Smooth muscle cell (in vitro differentiated cells): ENCODE results near the gene SIPA1L3. TPM values are rescaled to one million over a fixed set of nuclear protein-coding genes. Genes with fewer than 3 reads are reported as not detected.

Source experiments
- DNase-seq: peaks from one replicate; lab custom pipeline; 2025; ENCODE audit not compliant: unreplicated experiment; lab: John Stamatoyannopoulos, UW
- H2AFZ ChIP-seq: fragments of 200-600 bp; sonication (generic); 2 replicates; pipeline ENCODE4 v1.6.0; 2016; ENCODE audit warnings: antibody characterized with exemption, low read depth, mild to moderate bottlenecking
- H3F3A ChIP-seq: fragments of 200-600 bp; sonication (generic); 2 replicates; pipeline ENCODE4 v1.6.0; 2017; ENCODE audit warnings: antibody characterized with exemption, low read depth
- H3K27ac ChIP-seq: fragments of 200-600 bp; sonication (generic); 2 replicates; pipeline ENCODE4 v1.5.1; 2016; ENCODE audit warnings: low read depth, mild to moderate bottlenecking
- H3K27me3 ChIP-seq: fragments of 200-600 bp; sonication (generic); 2 replicates; pipeline ENCODE4 v1.6.1; 2016; ENCODE audit warnings: low read depth, mild to moderate bottlenecking
- H3K36me3 ChIP-seq: fragments of 200-600 bp; sonication (generic); 2 replicates; pipeline ENCODE4 v1.5.1; 2016; ENCODE audit warnings: low read depth
- H3K4me1 ChIP-seq: fragments of 200-600 bp; sonication (generic); 2 replicates; pipeline ENCODE4 v1.5.1; 2016; ENCODE audit warnings: low read depth
- H3K4me2 ChIP-seq: fragments of 200-600 bp; sonication (generic); 2 replicates; pipeline ENCODE4 v1.6.0; 2016; ENCODE audit warnings: mild to moderate bottlenecking
- H3K4me3 ChIP-seq: fragments of 200-600 bp; sonication (generic); 2 replicates; pipeline ENCODE4 v1.5.1; 2016; ENCODE audit warnings: mild to moderate bottlenecking
- H3K79me2 ChIP-seq: fragments of 200-600 bp; sonication (generic); 2 replicates; pipeline ENCODE4 v1.6.0; 2016; ENCODE audit warnings: low read depth, mild to moderate bottlenecking
- H3K9ac ChIP-seq: fragments of 200-600 bp; sonication (generic); 2 replicates; pipeline ENCODE4 v1.6.0; 2016; ENCODE audit warnings: low read depth
- H3K9me3 ChIP-seq: fragments of 200-600 bp; sonication (generic); replicated peaks from 2 replicates; pipeline ENCODE4 v1.5.1; 2016; ENCODE audit warnings: low read depth
- H4K20me1 ChIP-seq: fragments of 200-600 bp; sonication (generic); 2 replicates; pipeline ENCODE4 v1.6.0; 2016; ENCODE audit warnings: low read depth
- WGBS: methylation state at CpG from one replicate; pipeline ENCODE4 v1.1.7; 2016; ENCODE audit warnings: low lambda C conversion rate; 5-methylcytosine and 5-hydroxymethylcytosine counted together
- polyA plus RNA-seq: library from polyadenylated mRNA; unstranded; fragments of >200 nt; fragmentation: Nextera tagmentation; extraction: Ambion mirVana; gene quantifications from 2 replicates; pipeline ENCODE4 v1.2.1, GENCODE V29; 2016
- total RNA-seq: library from RNA; depleted of rRNA; stranded (reverse); fragments of >200 nt; gene quantifications from 2 replicates; pipeline ENCODE4 v1.2.3, GENCODE V29; 2014
- TF ChIP-seq, protein P1 (sequence below): fragments of 200-600 bp; sonication (generic); IDR thresholded peaks from 2 replicates; pipeline ENCODE4 v1.5.1; 2017; ENCODE audit warnings: borderline replicate concordance, mild to moderate bottlenecking, antibody characterized with exemption; ENCODE audit not compliant: insufficient read depth, poor library complexity, severe bottlenecking

SIPA1L3 gene
- total and polyA plus RNA-seq, 2 experiments from 2014 or later: 6.5 to 7.6 TPM

DNA sequence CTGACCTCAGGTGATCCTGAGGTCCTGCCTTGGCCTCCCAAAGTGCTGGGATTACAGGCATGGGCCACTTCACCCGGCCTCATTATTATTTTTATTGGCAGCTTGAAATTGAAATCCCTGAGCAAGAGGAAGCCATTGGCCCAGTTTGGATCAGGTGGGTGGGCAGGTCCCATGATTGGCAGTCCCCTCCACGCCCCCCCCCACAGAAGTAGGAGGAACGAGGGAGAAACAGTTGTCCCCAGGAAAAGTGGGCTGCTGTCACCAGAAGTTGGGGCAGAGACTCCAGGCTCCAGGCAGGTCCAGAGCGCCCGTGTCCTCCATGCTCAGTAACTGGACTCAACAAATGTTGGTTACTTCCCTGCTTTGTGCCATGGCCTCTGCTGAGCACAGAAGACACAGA, 70.4 kb downstream of the SIPA1L3 start:
- Histone ChIP-seq H3K27ac (no peak overlapping the region), H3K9ac (no peak overlapping the region), H3K79me2 (no peaks in the 10 kb centered on the region), H3K4me3 (no peak overlapping the region), H3K4me2 (no peak overlapping the region), H3K36me3 (no peaks in the 10 kb centered on the region), H3K9me3 (no peaks in the 10 kb centered on the region), H2AFZ (no peak overlapping the region), H3K27me3 (no peaks in the 10 kb centered on the region), H4K20me1 (peaks cover 10% of the 10 kb centered on the region), H3K4me1 (peaks cover 20% of the 10 kb centered on the region), H3F3A (no peaks in the 10 kb centered on the region)
- DNase-seq: no peak
- 93% methylated on average over 5 of the region's 5 CpGs for WGBS
- TF ChIP-seq, protein P1, sequence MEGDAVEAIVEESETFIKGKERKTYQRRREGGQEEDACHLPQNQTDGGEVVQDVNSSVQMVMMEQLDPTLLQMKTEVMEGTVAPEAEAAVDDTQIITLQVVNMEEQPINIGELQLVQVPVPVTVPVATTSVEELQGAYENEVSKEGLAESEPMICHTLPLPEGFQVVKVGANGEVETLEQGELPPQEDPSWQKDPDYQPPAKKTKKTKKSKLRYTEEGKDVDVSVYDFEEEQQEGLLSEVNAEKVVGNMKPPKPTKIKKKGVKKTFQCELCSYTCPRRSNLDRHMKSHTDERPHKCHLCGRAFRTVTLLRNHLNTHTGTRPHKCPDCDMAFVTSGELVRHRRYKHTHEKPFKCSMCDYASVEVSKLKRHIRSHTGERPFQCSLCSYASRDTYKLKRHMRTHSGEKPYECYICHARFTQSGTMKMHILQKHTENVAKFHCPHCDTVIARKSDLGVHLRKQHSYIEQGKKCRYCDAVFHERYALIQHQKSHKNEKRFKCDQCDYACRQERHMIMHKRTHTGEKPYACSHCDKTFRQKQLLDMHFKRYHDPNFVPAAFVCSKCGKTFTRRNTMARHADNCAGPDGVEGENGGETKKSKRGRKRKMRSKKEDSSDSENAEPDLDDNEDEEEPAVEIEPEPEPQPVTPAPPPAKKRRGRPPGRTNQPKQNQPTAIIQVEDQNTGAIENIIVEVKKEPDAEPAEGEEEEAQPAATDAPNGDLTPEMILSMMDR: no peak

DNA sequence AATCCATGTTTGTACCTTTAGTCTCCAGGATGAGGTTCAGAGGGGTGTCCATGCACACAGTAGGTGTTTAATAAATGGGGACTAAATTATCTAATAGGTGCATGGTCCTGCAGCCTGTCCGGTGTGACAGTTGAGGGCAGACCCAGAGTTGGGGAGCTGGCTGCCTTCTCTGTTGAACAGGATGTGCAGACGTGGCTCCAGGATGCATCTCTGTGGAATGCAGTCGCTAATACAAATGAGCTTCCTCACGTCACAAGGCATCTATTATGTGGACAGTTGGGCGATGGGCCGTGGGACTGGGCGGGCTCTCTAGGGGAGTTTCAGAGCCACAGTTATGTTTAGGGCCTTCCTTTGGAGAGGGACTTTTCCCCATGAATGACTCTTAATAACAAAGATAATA, 71.0 kb downstream of the SIPA1L3 start:
- no peaks in the 10 kb centered on the region for H3K79me2 ChIP-seq
- 65% methylated on average over 7 of the region's 7 CpGs for WGBS
- no peak overlapping the region for H2AFZ ChIP-seq

GRCh38 chr19:37979547-37980082, 72.6 kb downstream of the SIPA1L3 start:
- H3K9me3 ChIP-seq: no peaks in the 10 kb centered on the region
- H3K4me2 ChIP-seq: no peak overlapping the region
- DNase-seq: no peak
- no peak overlapping the region for H2AFZ ChIP-seq
- TF ChIP-seq, protein P1: no peak
- no peak overlapping the region for H3K9ac ChIP-seq
- 76% methylated on average over 13 of the region's 13 CpGs for WGBS
- H3K27me3 ChIP-seq: no peaks in the 10 kb centered on the region
- no peak overlapping the region for H3K4me3 ChIP-seq
- peaks cover 22% of the 10 kb centered on the region for H4K20me1 ChIP-seq
- no peaks in the 10 kb centered on the region for H3K79me2 ChIP-seq
- peaks cover 20% of the 10 kb centered on the region for H3K4me1 ChIP-seq
- peak overlapping the region; percentile 65 for H3K27ac ChIP-seq
- H3K36me3 ChIP-seq: no peaks in the 10 kb centered on the region
- no peaks in the 10 kb centered on the region for H3F3A ChIP-seq

More for the DNA sequence above, 71.0 kb downstream of the SIPA1L3 start:
- Histone ChIP-seq H3K36me3 (no peaks in the 10 kb centered on the region), H4K20me1 (peaks cover 16% of the 10 kb centered on the region), H3K4me2 (no peak overlapping the region), H3K27me3 (no peaks in the 10 kb centered on the region), H3K9ac (no peak overlapping the region), H3K27ac (no peak overlapping the region), H3K9me3 (no peaks in the 10 kb centered on the region), H3K4me3 (no peak overlapping the region), H3K4me1 (peaks cover 20% of the 10 kb centered on the region), H3F3A (no peaks in the 10 kb centered on the region)
- no peak for DNase-seq
- TF ChIP-seq, protein P1: no peak

- 94% methylated on average over 11 of the region's 12 CpGs for WGBS
- peaks cover 22% of the 10 kb centered on the region for H4K20me1 ChIP-seq
Observed at GRCh38 chr19:37980419-37981170, 73.6 kb downstream of the SIPA1L3 start.

More at GRCh38 chr19:37980419-37981170, 73.6 kb downstream of the SIPA1L3 start:
- Histone ChIP-seq H3K4me1 (peaks cover 20% of the 10 kb centered on the region), H3K79me2 (no peaks in the 10 kb centered on the region), H2AFZ (no peak overlapping the region), H3K9ac (no peak overlapping the region), H3K4me2 (peak overlapping the region; percentile 36), H3F3A (no peaks in the 10 kb centered on the region), H3K4me3 (no peak overlapping the region), H3K36me3 (no peaks in the 10 kb centered on the region), H3K27me3 (no peaks in the 10 kb centered on the region), H3K27ac (peak overlapping the region; percentile 65), H3K9me3 (no peaks in the 10 kb centered on the region)
- TF ChIP-seq, protein P1: no peak
- DNase-seq: no peak
